ENCODE results near the gene CHRNB4.

The CHRNB4 gene

GRCh38 chr15:78668987-78669386, 28.0 kb upstream of the CHRNB4 start:
- no peak for DNase-seq

GRCh38 chr15:78667578-78668236, 26.7 kb upstream of the CHRNB4 start:
- no peak for DNase-seq

- DNase-seq, result no peak
Measured at GRCh38 chr15:78666010-78666409, 25.0 kb upstream of the CHRNB4 start.

- no peak for DNase-seq
Measured at GRCh38 chr15:78663703-78664102, 22.7 kb upstream of the CHRNB4 start.

- no peak for DNase-seq
Measured at GRCh38 chr15:78662028-78662427, 21.0 kb upstream of the CHRNB4 start.

- DNase-seq, result no peak
Measured at GRCh38 chr15:78661001-78661400, 20.0 kb upstream of the CHRNB4 start.

- no peak for DNase-seq
Measured at GRCh38 chr15:78660584-78660983, 19.6 kb upstream of the CHRNB4 start.

GRCh38 chr15:78658823-78659222, 17.8 kb upstream of the CHRNB4 start:
- no peak for DNase-seq

GRCh38 chr15:78654272-78654671, 13.3 kb upstream of the CHRNB4 start:
- no peak for DNase-seq

GRCh38 chr15:78651930-78652615, 11.1 kb upstream of the CHRNB4 start:
- DNase-seq, result no peak

- DNase-seq, result no peak
Measured at GRCh38 chr15:78651007-78651406, 10.0 kb upstream of the CHRNB4 start.

GRCh38 chr15:78650022-78650421, 9.0 kb upstream of the CHRNB4 start:
- no peak for DNase-seq

- no peak for DNase-seq
Measured at GRCh38 chr15:78645009-78645408, 4.0 kb upstream of the CHRNB4 start.

- no peak for DNase-seq
Measured at GRCh38 chr15:78642331-78642730, 1.3 kb upstream of the CHRNB4 start.

- no peak for DNase-seq
Measured at GRCh38 chr15:78641749-78642275, 802 bp upstream of the CHRNB4 start.

- no peak for DNase-seq
Measured at GRCh38 chr15:78640527-78641101, 396 bp downstream of the CHRNB4 start.

GRCh38 chr15:78638658-78639314, 2.2 kb downstream of the CHRNB4 start:
- DNase-seq, result peak; percentile 20

- DNase-seq, result no peak
Measured at GRCh38 chr15:78637776-78638435, 3.1 kb downstream of the CHRNB4 start.

GRCh38 chr15:78636378-78636859, 4.6 kb downstream of the CHRNB4 start:
- no peak for DNase-seq

- DNase-seq, result no peak
Measured at GRCh38 chr15:78635346-78635745, 5.7 kb downstream of the CHRNB4 start.

GRCh38 chr15:78634210-78635145, 6.5 kb downstream of the CHRNB4 start:
- no peak for DNase-seq

- DNase-seq, result no peak
Measured at GRCh38 chr15:78633348-78633747, 7.7 kb downstream of the CHRNB4 start.

Data from CD4-positive, alpha-beta T cell treated with Interleukin-4 for 4 hours (primary cell).